Measurements from ENCODE around the gene UBE2Q2.

Gene UBE2Q2

DNA sequence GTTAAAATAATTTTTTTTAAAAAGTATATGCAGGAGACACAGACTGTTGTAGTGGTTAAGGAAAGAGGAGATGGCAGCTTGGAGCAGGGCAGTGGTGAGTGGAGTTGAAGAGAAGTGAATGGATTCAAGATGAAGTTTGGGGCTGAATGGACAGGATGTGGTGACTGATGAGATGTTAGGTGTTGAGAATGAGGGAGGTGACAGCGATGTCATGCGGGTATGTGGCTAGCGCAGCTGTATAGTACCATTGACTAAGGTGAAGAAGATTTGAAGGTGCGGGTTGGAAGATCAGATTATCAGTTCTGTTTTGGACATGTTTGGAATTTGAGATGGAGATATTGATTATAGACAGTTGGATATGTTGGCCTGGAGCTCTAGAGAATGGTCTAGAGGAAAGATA is 80.5 kb downstream of the UBE2Q2 start:
- no peak for DNase-seq (ENCODE audit: low read depth in 2 of 2)

DNA sequence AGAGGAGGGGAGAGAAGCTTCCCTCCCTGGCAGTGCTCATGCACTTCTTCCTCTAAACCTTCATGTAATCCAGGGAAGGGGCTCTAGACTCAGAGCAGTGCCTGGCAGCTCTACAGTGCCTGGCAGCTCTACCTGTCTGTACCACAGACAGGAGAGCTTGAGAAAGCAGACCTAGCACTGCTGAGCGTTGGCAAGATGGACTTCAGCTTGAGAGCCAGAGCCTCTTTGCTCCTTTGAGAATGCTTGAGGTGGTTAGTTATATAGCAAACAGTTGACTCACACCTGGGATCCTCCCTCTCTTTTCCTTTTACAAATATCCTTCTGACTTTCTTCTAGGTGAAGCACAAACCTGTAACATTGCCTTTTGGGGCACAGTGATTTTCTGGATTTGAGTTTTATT is 81.3 kb downstream of the UBE2Q2 start:
- DNase-seq (ENCODE audit: low read depth in 2 of 2), result no peak

DNA sequence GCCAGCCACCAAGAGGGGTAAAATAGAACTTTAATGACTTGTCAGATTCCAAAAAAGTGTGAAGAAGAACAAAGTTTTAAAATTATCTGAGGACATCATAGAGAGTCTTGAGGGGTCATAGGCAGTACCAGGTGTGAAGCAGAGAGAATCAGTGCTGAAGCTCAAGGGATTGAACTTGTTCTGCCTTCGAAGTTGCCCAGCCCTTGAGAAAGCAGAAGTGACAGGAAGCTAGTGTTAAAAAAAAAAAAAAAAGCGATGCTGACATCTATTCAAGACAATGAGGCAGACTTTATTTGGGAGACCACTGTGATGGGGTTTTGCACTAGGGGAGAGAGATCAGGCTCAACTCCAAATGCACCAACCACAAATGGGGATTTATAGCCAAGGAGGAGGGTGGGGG is 82.2 kb downstream of the UBE2Q2 start:
- no peak for DNase-seq (ENCODE audit: low read depth in 2 of 2)

DNA sequence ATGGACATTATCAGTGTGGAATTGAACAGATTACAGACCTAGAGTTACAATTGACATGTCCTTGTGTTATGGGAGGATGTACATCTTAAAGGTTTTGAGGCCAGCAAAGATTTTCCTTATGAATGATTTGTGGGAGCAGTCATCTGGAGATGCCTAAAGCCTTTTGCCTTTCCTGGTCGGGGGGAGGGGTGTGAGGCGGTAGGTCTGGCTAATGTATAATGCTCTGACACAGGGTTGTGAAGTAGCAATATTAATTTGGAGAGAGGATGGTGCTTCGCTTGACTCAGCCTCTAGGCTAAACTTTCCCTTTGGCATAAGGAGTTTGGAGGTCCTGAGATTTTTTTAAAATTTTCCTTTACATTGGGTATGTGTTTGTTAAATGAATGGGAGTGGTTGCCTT is 83.7 kb downstream of the UBE2Q2 start:
- DNase-seq (ENCODE audit: low read depth in 2 of 2), result no peak

DNA sequence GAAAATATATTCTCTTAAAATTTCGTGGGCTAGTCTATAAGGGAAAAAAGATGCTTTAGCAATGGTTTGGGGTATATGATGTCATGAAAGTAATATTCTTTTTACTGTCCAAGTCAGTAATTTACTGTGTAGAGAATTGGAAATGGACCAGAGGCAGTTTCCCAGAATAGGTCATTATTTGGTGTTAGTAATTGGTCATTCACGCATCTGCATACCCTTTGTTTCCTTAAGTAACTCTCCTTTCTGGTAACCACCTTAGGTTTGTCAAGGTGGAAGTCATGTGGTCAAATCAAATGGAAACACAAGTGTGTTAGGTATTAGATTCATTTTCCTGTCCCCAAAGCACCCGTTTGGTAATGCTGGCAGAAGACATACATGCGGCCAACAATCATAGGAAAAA is 84.4 kb downstream of the UBE2Q2 start:
- DNase-seq (ENCODE audit: low read depth in 2 of 2), result no peak

DNA sequence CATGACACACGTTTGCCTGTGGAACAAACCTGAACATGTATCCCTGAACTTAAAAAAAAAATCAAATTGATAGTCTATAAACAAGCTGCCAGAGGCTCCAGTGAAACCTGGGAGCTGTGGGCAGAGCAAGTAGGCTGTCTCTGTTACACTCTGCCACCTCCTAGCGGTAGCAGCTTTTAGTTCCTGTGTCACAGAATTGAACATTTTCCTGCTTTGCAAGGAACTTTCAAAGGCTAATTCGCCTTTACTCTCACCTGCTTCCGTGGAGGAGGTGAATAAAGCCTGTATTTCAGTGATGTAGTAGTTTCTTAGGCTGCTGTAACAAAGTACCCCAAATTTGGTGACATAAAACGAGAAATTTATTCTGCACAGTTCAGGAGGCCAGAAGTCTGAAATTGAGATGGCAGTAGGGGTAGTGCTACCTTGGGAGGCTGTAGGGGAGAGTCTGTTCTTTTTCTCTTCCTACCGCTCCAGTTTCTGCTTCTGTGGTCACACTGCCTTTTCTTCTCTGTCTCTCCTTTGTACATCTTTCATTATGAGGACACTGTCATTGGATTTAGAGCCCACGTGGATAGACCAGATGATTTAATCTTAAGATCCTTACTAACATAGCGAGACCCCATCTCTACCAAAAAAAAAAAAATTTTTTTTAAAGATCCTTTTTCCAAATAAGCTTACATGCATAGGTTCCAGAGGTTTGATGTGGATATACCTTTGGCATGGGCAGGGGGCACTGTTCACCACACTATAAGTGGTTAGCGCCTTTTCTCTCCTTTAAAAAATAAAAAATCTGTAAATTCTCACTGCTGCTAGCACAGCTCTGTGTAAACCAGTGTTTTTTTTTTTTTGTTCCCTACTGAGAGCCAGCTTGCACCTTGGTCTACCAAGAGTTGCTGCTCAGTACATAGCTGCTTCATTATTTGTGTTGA is 85.7 kb downstream of the UBE2Q2 start:
- no peak for DNase-seq (ENCODE audit: low read depth in 2 of 2)

DNA sequence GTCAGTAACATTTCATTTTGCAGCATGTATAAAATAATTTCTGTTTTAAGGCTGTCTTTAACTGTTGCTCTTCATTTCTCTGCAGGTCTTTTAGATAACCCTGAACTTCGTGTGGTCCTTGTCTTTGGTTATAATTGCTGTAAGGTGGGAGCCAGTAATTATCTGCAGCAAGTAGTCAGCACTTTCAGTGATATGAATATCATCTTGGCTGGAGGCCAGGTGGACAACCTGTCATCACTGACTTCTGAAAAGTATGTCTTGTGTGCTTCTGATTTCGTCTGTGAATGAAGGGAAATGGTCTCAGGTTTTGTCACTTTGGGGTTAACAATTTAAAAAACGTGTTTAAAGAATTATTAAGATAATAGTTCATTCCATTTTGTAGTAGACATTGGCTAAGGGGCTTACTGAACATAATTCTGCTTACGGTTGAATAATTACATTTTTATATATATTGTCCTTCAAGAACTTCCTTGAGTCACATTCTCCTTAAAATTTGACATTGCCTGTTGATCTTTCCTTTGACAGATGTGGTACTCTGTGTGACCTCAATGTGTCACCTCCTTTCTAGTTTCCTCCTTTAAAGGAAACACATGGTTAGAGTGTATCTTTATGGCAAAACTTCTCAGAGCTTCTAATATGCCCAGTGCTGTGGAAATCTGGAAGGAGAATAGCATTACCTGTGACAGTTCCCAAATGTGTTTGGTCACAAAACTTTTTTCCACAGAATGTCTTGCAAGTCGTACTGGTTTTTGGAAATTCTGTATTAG is 86.7 kb downstream of the UBE2Q2 start:
- DNase-seq (ENCODE audit: low read depth in 2 of 2), result no peak

DNA sequence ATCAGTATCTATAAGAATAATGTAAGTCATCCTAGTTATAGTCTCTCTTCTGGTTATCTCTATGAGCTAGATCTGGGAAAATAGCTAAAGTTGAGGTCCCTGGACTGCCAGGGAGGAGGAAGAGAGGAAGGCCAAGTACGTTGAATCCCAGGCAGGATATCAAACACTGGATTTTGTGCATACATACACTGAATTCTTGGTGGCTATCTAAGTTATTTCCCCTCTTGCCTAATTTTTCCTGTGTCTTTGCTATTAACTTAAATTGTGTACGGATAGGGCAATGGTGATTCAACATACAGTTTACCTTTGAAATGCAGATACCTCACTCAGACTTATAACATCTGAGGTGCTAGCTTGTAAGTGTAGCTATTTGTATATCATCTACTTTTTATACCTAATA is 87.6 kb downstream of the UBE2Q2 start:
- no peak for DNase-seq (ENCODE audit: low read depth in 2 of 2)

GRCh38 chr15:75942464-75942863 is 99.2 kb downstream of the UBE2Q2 start:
- DNase-seq (ENCODE audit: low read depth in 2 of 2), result no peak

GRCh38 chr15:75943246-75943645 is 100.0 kb downstream of the UBE2Q2 start:
- DNase-seq (ENCODE audit: low read depth in 2 of 2), result no peak

DNA sequence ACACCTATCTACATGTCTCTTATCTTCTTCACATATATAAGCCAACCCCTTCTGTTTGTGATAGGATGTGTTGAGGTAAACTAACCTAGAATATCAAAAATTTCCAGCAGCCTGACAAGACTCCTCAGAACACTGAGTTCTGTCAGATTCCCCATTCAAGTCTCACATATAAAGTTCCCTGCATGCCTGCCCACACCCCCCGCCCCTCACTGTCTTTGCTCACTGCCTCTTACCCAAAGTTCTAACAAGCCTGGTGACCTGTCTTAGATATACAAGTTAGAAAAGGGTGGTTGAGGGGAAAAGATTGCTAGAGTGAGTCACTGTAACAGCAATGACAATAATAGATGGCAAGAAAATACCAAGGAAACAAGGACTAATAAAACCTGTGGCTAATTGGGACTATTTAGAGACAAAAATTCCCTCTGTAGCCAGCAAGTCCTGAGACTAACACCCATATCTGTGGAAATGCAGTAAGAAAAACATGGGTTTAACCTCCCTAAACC is 100.5 kb downstream of the UBE2Q2 start:
- DNase-seq (ENCODE audit: low read depth in 2 of 2), result no peak

GRCh38 chr15:75945953-75946352 is 102.7 kb downstream of the UBE2Q2 start:
- no peak for DNase-seq (ENCODE audit: low read depth in 2 of 2)

GRCh38 chr15:75947092-75947491 is 103.8 kb downstream of the UBE2Q2 start:
- no peak for DNase-seq (ENCODE audit: low read depth in 2 of 2)

DNA sequence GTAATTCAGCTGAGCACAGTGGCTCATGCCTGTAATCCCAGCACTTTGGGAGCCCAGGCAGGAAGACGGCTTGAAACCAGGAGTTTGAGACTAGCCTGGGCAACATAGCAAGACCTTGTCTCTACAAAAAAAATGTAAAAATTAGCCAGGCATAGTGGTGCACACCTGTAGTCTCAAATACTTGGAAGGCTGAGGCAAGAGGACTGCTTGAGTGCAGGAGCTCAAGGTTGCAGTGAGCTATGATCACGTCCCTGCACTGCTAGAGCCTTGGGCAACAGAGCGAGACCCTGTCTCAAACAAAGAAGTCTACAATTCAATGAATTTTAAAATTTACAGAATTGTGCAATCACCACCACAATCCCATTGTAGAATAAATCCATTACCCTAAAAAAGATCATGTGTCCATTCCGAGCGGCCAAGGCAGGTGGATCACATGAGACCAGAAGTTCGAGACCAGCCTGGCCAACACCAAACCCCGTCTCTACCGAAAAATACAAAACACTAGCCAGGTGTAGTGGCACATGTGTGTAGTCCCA is 105.6 kb downstream of the UBE2Q2 start:
- DNase-seq (ENCODE audit: low read depth in 2 of 2), result no peak
